ENCODE results near the gene DAPK2. TPM values are rescaled to one million over a fixed set of nuclear protein-coding genes. Genes with fewer than 3 reads are reported as not detected.

The DAPK2 gene
- total and polyA plus RNA-seq, 2 donors from 2014 or later = 3.0 to 3.8 TPM

GRCh38 chr15:63876085-63876662 is 170.1 kb downstream of the DAPK2 start:
- H3K36me3 ChIP-seq (ENCODE audit: control insufficient read depth in 2 of 3, insufficient read depth in 3 of 3, low read length in 3 of 3) = no peaks in the 10 kb centered on the region
- no peak overlapping the region for H3K27ac ChIP-seq (ENCODE audit: low read depth in 2 of 2, low read length in 2 of 2)
- H3K4me1 ChIP-seq (ENCODE audit: control insufficient read depth in 2 of 3, insufficient read depth in 2 of 3, low read depth in 1 of 3, low read length in 3 of 3) = peaks cover 0 to 5% (median 0%) of the 10 kb centered on the region in 3 donors
- DNase-seq (no peak), FAIRE-seq (no peak)
- intact Hi-C loops (cut with DNase I) = no loop called here
- TF ChIP-seq CTCF (IDR thresholded peaks at IDR 0.05; ENCODE audit: borderline replicate concordance, extremely low read depth, insufficient read depth) = no peak
- no peaks in the 10 kb centered on the region for H3K9me3 ChIP-seq (ENCODE audit: control insufficient read depth in 2 of 3, insufficient read depth in 1 of 3, low read length in 3 of 3)
- no peak overlapping the region for H3K4me3 ChIP-seq (ENCODE audit: low read length in 3 of 3)
- H3K27me3 ChIP-seq (ENCODE audit: control insufficient read depth, insufficient read depth, low read length) = no peaks in the 10 kb centered on the region
- H3K9ac ChIP-seq (ENCODE audit: low read length in 3 of 3) = no peak overlapping the region

- FAIRE-seq (no peak), DNase-seq (no peak)
- no peak for TF ChIP-seq CTCF (IDR thresholded peaks at IDR 0.05; ENCODE audit: borderline replicate concordance, extremely low read depth, insufficient read depth)
- no peak overlapping the region for H3K27ac ChIP-seq (ENCODE audit: low read depth in 2 of 2, low read length in 2 of 2)
- H3K36me3 ChIP-seq (ENCODE audit: control insufficient read depth in 2 of 3, insufficient read depth in 3 of 3, low read length in 3 of 3) = no peaks in the 10 kb centered on the region
- H3K9me3 ChIP-seq (ENCODE audit: control insufficient read depth in 2 of 3, insufficient read depth in 1 of 3, low read length in 3 of 3) = no peaks in the 10 kb centered on the region
- no peaks in the 10 kb centered on the region for H3K4me1 ChIP-seq (ENCODE audit: control insufficient read depth in 2 of 3, insufficient read depth in 2 of 3, low read depth in 1 of 3, low read length in 3 of 3)
- no peak overlapping the region for H3K9ac ChIP-seq (ENCODE audit: low read length in 3 of 3)
- intact Hi-C loops (cut with DNase I) = no loop called here
- H3K4me3 ChIP-seq (ENCODE audit: low read length in 3 of 3) = no peak overlapping the region
- no peaks in the 10 kb centered on the region for H3K27me3 ChIP-seq (ENCODE audit: control insufficient read depth, insufficient read depth, low read length)
These were observed 171.7 kb downstream of the DAPK2 start for GRCh38 chr15:63874616-63875015.

- FAIRE-seq (no peak), DNase-seq (no peak)
- Histone ChIP-seq H3K4me1 (ENCODE audit: control insufficient read depth in 2 of 3, insufficient read depth in 2 of 3, low read depth in 1 of 3, low read length in 3 of 3) (no peaks in the 10 kb centered on the region), H3K27me3 (ENCODE audit: control insufficient read depth, insufficient read depth, low read length) (no peaks in the 10 kb centered on the region), H3K36me3 (ENCODE audit: control insufficient read depth in 2 of 3, insufficient read depth in 3 of 3, low read length in 3 of 3) (no peaks in the 10 kb centered on the region), H3K27ac (ENCODE audit: low read depth in 2 of 2, low read length in 2 of 2) (no peak overlapping the region), H3K9me3 (ENCODE audit: control insufficient read depth in 2 of 3, insufficient read depth in 1 of 3, low read length in 3 of 3) (no peaks in the 10 kb centered on the region), H3K4me3 (ENCODE audit: low read length in 3 of 3) (no peak overlapping the region), H3K9ac (ENCODE audit: low read length in 3 of 3) (no peak overlapping the region)
- no peak for TF ChIP-seq CTCF (IDR thresholded peaks at IDR 0.05; ENCODE audit: borderline replicate concordance, extremely low read depth, insufficient read depth)
- intact Hi-C loops (cut with DNase I) = no loop called here
These were observed 173.3 kb downstream of the DAPK2 start for GRCh38 chr15:63872759-63873510.

Measured in kidney (tissue), 14 donors.